TTC549 (cell line): ENCODE results near the gene MAL.
"Not testable (repeated sequence)": the region's sequence is repeated elsewhere in the genome, so short reads cannot be mapped to it uniquely, and the experiment has no call there.

ENCODE experiments used
- FAIRE-seq: peaks from 2 replicates; lab custom pipeline; 2012; peaks lifted over from hg19 to GRCh38; lab: Jason Lieb, UNC

The MAL gene

GRCh38 chr2:95063086-95063958 lies 37.8 kb downstream of the MAL start:
- FAIRE-seq = no peak

GRCh38 chr2:95068256-95068655 lies 42.7 kb downstream of the MAL start:
- no peak for FAIRE-seq

- FAIRE-seq = no peak
Measured at GRCh38 chr2:95069465-95069864, 44.0 kb downstream of the MAL start.

GRCh38 chr2:95071856-95072255 lies 46.3 kb downstream of the MAL start:
- no peak for FAIRE-seq

- FAIRE-seq = no peak
Measured at GRCh38 chr2:95072424-95072823, 46.9 kb downstream of the MAL start.

GRCh38 chr2:95073856-95074662 lies 48.6 kb downstream of the MAL start:
- no peak for FAIRE-seq

GRCh38 chr2:95074663-95075439 lies 49.3 kb downstream of the MAL start:
- FAIRE-seq = no peak

GRCh38 chr2:95075440-95076132 lies 50.1 kb downstream of the MAL start:
- FAIRE-seq = no peak

- FAIRE-seq = no peak
Measured at GRCh38 chr2:95076705-95077529, 51.4 kb downstream of the MAL start.

- FAIRE-seq = no peak
Measured at GRCh38 chr2:95077530-95077825, 52.0 kb downstream of the MAL start.

- FAIRE-seq = no peak
Measured at GRCh38 chr2:95077861-95078603, 52.5 kb downstream of the MAL start.

GRCh38 chr2:95079199-95079683 lies 53.7 kb downstream of the MAL start:
- FAIRE-seq = no peak

- no peak for FAIRE-seq
Measured at GRCh38 chr2:95082477-95082876, 57.0 kb downstream of the MAL start.

- FAIRE-seq = no peak
Measured at GRCh38 chr2:95086017-95086416, 60.5 kb downstream of the MAL start.

- no peak for FAIRE-seq
Measured at GRCh38 chr2:95087379-95087778, 61.9 kb downstream of the MAL start.

GRCh38 chr2:95091885-95092555 lies 66.5 kb downstream of the MAL start:
- FAIRE-seq = no peak

- FAIRE-seq = not testable (repeated sequence)
Measured at GRCh38 chr2:95098273-95098672, 72.8 kb downstream of the MAL start.

- no peak for FAIRE-seq
Measured at GRCh38 chr2:95099910-95100309, 74.4 kb downstream of the MAL start.
